ENCODE measurements around the gene PRSS50.

Gene PRSS50

GRCh38 chr3:46663591-46664135 lies 54.0 kb downstream of the PRSS50 start:
- intact Hi-C loops (cut with DNase I): no loop called here
- peak in 4 of 10 donors; percentile 6 to 75 (median 39) for DNase-seq

- intact Hi-C loops (cut with DNase I): no loop called here
- DNase-seq: peak; percentile 48 to 95 (median 75)
These were observed 54.7 kb downstream of the PRSS50 start for GRCh38 chr3:46662771-46663551.
